NOMO-1 (cell line): ENCODE data around the gene SSC5D.
"Not testable (repeated sequence)": the region's sequence is repeated elsewhere in the genome, so short reads cannot be mapped to it uniquely, and the experiment has no call there.

Experiments used
- DNase-seq, 2 experiments: peaks; one replicate each; lab custom pipeline; 2025; ENCODE audit not compliant: unreplicated experiment in 2 of 2; lab: John Stamatoyannopoulos, UW

Gene SSC5D

DNA sequence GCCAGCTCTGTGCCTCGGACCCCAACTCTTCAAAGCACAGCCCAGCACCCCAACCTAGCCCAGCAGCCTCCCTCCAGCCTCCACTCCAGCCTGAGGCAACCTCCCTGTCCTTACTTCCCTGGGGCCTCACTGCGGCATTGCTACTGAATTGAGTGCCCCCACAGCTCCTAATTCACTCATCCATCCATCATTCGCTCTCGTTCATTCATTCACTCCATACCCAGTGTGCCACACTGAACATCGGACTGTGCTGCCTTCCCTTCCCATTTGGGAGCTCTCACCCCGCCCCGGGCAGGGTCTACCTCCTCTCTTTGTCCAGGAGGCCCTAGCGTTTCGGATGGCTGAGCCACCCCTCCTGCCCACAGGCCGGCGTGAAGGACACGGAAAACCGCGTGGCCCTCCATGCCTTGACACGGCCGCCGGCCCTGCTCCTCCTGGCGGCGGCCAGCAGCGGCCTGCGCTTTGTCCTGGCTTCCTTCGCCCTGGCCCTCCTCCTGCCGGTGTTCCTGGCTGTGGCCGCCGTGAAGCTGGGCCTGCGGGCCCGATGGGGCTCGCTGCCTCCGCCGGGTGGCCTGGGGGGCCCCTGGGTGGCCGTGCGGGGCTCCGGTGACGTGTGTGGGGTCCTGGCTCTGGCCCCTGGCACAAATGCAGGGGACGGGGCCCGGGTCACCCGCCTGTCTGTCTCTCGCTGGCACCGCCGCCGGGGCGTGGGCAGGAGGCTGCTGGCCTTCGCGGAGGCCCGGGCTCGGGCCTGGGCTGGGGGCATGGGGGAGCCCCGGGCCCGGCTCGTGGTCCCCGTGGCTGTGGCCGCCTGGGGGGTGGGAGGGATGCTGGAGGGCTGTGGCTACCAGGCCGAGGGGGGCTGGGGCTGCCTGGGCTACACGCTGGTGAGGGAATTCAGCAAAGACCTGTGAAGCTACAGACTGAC, 1.9 kb upstream of the SSC5D start:
- no peak for DNase-seq

DNA sequence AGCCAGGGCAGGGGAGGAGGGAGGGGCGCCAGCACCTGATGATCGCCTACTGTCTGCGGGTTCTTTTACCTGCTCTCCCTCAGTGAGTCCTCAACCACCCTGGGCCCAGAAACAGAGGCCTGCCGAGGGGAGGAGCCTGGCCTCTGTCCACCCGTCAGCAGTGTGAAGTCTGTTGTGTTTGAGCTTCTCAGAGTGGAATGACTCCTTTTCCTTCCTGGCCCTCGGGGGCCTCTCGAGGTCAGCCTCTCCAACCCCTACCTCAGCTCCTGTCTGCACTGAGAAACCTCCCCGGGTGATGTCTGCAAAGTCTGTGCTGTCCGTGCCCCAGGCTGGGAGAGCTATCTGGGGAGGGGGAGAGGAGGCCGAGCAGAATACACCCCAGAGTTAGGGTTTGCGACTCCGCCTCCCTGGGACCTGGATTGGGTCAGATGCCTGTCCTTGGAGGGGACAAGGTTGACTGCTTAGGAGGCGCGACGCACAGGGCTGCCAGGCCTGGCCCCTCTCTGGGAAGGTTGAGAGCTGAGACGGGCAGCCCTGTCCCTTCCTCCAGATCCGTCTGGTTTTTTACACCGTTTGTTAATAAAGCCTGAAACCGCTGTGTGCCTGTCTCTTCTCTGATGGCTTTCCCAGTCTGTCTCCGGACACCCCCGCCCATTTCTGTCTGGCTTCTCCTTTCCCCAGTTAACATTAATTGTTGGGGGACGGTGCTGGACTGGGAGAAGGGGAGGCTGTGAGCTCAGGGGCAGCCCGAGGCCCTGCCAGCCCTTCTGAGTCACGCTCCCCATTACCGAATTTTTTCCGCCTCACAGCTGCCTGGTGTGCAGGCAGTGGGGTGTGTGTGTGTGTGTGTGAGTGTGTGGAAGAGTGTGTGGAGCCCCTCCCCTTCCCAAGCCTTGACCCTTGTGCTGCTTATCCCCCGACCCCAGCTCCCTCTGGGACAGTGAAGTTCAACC, 989 bp upstream of the SSC5D start:
- no peak for DNase-seq

GRCh38 chr19:55488986-55489710, 912 bp downstream of the SSC5D start:
- DNase-seq = no peak

DNA sequence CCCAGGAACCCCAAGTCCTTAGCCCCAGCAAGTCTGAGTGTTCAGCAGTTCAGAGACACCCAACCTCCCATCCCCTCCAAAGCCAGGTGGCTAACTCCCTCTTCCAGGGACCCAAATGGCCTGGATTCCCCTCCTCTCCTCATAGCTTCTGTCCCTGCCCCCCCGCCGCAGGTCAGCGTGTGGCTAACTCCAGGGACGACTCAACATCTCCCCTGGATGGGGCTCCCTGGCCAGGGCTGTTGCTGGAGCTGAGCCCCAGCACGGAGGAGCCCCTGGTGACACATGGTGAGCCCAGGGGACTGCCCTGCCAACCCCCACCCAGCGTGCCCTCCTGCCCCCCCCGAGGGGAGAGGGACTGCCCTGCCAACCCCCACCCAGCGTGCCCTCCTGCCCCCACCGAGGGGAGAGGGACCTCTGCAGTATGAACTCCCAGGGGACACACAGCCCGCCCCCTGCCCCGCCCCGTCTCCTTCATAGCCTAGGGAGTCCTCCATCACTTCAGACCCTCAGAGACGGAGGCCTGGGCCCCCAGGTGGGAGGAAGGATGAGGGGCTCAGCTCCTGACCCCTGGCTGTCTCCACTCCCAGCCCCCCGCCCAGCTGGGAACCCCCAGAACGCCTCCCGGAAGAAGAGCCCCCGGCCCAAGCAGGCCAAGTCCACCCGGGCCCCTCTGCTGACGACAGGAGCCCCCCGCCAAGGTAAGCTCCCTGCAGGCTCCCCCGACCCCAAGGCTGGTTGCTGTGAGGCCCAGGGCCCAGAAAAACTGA, 1.7 kb downstream of the SSC5D start:
- DNase-seq = no peak

- DNase-seq = no peak
These were observed 2.5 kb downstream of the SSC5D start for GRCh38 chr19:55490478-55491432.

- no peak for DNase-seq
These were observed 3.5 kb downstream of the SSC5D start for GRCh38 chr19:55491546-55492360.

GRCh38 chr19:55492362-55492944, 4.2 kb downstream of the SSC5D start:
- no peak for DNase-seq

DNA sequence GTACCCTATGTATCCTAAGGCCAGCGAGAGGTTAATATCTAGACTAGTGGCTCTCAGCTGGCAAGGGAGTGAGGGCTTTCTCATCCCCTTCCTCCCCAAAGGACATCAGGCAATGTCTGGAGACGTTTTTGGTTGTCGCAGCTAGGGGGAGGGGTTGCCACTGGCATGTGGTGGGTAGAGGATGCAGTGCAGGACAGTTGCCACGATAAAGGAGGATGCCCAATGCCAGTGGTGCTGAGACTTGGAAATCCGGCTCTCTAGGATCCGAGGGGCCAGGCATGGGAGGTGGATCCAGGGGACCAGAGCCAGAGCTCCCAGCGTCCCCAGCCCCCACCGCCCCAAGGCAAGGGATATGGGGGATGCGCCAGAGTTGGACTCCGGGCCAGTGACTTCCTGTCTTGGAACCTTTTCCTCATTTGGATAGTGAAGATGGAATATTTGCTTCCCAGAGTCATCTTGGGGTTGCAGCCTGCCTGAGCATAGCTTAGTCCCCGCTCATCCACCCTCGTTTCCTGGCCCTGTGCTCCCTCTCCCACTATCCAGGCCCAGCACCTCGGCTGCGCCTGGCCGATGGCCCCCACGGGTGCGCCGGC, 4.9 kb downstream of the SSC5D start:
- no peak for DNase-seq

DNA sequence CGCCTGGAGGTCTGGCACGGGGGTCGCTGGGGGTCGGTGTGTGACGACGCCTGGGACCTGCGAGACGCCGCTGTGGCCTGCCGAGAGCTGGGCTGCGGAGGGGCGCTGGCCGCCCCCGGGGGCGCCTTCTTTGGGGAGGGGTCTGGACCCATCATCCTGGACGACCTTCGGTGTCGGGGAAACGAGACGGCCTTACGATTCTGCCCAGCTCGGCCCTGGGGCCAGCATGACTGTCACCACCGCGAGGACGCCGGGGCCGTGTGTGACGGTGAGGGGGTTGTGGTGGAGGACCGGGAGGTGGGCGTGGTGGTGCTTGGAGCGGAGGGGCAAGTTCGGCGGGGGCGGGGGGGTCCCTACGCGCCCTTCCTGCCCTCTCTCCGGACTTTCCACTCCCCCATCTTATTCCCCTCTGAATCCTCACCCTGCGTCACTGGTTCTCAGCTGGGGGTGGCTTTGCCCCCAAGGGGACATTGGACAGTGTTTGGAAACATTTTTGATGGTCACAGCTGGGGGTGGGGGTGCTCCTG, 5.5 kb downstream of the SSC5D start:
- no peak for DNase-seq

DNA sequence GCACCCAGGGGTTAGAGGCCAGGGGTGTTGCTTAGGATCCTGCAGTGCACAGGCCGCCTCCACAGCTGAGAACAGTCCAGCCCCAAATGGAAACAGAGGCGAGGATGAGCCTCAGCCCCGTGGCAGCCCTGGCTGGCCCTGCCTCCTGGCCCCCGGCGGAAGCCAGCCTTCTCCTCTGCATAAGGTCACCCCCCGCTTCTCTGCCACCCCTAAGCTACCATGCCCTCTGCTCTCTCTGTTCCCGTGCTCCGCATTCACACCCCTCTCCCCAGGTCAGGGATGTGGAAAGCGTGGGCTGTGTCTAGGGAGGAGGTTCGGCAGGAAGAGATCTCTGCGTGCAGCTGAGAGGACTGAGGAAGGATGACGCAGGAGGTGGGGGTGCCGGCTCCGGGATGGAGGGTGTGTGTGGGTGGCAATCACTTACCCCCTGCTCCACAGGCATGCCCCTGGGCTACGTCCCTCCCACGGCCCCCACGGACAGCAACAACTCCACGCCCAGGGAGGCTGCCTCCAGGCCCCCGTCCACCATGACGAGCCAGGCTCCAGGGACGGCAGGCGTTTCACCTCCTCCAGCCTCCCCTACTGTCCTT, 6.0 kb downstream of the SSC5D start:
- DNase-seq = no peak

- no peak for DNase-seq
These were observed 7.6 kb downstream of the SSC5D start for GRCh38 chr19:55495646-55496349.

DNA sequence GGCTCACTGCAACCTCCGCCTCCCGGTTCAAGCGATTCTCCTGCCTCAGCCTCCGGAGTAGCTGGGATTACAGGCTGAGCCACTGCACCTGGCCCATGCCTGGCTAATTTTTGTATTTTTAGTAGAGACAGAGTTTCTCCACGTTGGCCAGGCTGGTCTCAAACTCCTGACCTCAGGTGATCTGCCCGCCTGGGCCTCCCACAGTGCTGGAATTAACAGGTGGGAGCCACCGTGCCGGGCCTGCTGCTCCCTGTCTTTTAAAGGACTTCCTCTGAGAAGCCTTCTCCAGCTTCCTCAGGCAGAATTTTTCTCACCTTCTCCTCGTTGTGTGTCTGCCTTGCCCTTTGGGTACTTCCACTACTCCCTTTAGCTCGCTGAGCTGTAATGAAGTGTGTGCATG, 8.6 kb downstream of the SSC5D start:
- not testable (repeated sequence) for DNase-seq

DNA sequence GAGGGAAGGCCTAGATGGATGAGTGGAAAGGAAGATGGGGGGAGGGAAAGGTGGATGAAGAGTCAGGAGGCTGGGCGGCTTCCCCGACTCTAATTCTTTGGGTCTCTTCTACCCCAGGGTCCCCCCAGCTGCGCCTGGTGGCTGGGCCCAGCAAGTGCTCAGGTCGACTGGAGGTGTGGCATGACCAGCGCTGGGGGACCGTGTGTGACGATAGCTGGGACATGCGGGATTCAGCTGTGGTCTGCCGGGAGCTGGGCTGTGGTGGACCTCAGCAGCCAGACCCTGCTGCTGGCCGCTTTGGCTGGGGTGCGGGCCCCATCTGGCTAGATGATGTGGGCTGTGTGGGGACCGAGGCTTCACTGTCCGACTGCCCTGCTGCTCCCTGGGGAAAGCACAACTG, 9.5 kb downstream of the SSC5D start:
- DNase-seq = no peak

DNA sequence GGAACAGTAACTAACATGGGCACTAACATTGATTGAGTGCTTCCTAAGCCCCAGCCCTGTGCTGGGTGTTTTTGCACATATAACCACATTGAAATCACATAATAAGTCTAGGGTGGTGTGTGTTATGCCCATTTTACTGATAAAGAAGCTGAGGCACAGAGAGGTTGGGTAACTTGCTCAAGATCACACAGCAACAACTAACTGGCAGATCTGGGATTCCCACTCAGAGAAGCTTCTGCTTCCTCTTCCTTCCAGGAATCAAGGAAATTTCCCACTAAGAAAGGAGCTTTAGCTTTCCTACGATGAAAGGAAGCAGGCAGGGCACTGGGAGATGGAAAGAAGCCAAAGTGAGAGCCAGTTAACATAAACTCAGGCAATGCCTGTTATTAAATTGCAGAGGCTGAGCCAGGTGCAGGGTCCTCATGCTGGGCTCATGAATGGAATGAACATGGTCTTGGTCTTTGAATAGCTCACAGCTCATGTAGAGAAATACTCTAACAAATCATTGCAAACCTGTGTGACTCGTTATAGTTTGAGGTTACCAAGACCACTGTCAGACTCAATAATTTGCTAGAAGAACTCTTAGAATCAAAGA, 10.1 kb downstream of the SSC5D start:
- no peak for DNase-seq

DNA sequence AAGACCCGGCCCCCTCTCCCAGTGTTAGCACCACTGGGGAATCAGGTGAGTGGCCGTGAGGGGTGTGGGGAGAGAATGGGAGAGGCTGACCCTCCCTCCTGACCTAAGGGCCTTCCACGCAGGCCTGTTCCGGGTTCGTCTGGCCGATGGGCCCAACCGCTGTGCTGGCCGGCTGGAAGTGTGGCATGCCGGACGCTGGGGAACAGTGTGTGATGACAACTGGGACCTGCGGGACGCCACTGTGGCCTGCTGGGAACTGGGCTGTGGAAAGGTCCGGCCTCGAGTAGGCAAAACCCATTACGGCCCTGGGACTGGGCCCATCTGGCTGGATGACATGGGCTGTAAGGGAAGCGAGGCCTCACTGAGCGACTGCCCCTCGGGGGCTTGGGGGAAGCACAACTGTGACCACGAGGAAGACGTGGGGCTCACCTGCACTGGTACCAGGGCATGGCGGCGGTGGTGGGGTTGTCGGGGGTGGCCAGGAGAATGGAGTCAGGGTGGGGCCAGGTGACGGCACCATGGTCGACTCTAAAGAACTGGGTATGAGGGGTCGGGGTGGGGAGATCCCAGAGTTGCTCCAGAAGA, 12.2 kb downstream of the SSC5D start:
- DNase-seq = no peak
